GM12891 (cell line): ENCODE results near the gene URGCP.

Experiments
- DNase-seq: peaks from one replicate; pipeline ENCODE4 v3.0.0; 2011; ENCODE audit warnings: low spot score; ENCODE audit not compliant: insufficient read length
- FAIRE-seq: peaks from 2 replicates; lab custom pipeline; 2011; peaks lifted over from hg19 to GRCh38; lab: Jason Lieb, UNC
- PAX5 ChIP-seq: IDR thresholded peaks from 2 replicates; pipeline ENCODE4 v1.6.1; 2011; ENCODE audit warnings: low read length, moderate library complexity, mild to moderate bottlenecking; ENCODE audit not compliant: insufficient read depth, severe bottlenecking
- POLR2A ChIP-seq: IDR thresholded peaks from 2 replicates; pipeline ENCODE4 v1.6.1; 2011; ENCODE audit warnings: low read depth, low read length, control low read depth
- POLR2AphosphoS5 ChIP-seq: IDR thresholded peaks from 2 replicates; pipeline ENCODE4 v1.6.1; 2011; ENCODE audit warnings: low read depth, low read length, control low read depth
- POU2F2 ChIP-seq: IDR thresholded peaks from 2 replicates; pipeline ENCODE4 v1.6.1; 2011; ENCODE audit warnings: low read depth, mild to moderate bottlenecking, control low read depth, low read length, moderate library complexity
- SPI1 ChIP-seq: IDR thresholded peaks from 2 replicates; pipeline ENCODE4 v1.6.1; 2011; ENCODE audit warnings: low read depth, low read length, control low read depth
- TAF1 ChIP-seq: IDR thresholded peaks from 2 replicates; pipeline ENCODE4 v1.6.1; 2011; ENCODE audit warnings: low read depth, low read length, control low read depth

Gene URGCP

DNA sequence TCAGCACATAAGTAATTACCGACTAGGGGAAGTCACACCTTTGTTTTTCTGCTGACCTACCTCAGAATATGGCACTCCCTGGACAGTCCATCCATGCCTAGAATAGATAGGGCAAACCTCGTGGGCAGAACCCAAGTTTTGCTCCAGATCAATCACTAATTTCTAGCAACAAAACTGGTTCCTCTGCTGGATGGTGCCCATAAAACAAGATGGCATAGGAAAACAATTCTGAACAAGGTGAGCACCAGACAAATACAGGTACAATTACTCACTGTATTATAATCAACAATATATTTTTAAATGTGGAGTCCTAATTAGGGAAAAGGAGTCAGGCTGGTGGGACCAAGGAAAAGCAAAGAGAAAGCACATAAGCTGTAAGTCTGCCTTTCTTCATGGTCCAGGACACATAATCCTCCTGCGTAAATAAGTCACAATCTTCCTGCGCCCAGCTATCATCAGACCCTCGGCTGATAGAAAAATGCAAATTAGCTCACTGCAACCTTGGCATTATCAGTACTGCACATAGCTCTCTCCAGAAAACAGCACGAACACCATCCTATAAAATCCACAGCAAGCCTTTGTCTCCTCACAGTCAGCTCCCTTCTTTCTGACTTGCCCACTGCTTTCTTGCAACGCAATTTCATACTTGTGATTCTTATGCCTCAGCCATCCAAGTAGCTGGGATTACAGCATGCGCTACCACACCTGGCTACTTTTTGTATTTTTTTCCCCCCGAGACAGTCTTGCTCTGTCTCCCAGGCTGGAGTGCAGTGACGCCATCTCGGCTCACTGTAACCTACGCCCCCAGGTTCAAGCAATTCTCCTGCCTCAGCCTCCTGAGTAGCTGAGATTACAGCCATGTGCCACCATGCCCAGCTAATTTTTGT is 15.1 kb downstream of the URGCP start:
- no peak for TF ChIP-seq TAF1
- TF ChIP-seq SPI1: no peak
- TF ChIP-seq PAX5: no peak
- no peak for TF ChIP-seq POLR2A
- no peak for TF ChIP-seq POU2F2
- no peak for TF ChIP-seq POLR2AphosphoS5
- DNase-seq (no peak), FAIRE-seq (no peak)

DNA sequence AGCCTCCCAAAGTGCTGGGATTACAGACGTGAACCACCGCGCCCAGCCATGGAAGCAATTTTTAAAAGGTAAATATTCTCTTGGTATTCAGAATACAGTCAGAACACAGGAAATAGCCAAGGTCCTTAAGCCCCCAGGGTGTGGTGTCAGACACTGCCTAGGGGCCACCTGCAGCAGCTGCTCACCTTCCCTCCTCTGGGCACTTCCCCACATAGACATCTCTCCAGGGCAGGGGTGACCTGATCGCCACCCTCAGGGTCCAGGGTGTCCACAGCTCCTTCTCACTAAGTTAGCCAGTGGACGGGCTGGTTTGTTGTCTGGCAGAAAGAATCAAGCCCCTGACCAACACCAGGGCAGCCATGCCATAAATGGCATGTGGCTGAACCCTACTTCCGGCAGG is 15.9 kb downstream of the URGCP start:
- FAIRE-seq (no peak), DNase-seq (no peak)
- no peak for TF ChIP-seq SPI1
- no peak for TF ChIP-seq PAX5
- TF ChIP-seq POLR2AphosphoS5: no peak
- TF ChIP-seq POU2F2: no peak
- TF ChIP-seq POLR2A: no peak
- TF ChIP-seq TAF1: no peak

DNA sequence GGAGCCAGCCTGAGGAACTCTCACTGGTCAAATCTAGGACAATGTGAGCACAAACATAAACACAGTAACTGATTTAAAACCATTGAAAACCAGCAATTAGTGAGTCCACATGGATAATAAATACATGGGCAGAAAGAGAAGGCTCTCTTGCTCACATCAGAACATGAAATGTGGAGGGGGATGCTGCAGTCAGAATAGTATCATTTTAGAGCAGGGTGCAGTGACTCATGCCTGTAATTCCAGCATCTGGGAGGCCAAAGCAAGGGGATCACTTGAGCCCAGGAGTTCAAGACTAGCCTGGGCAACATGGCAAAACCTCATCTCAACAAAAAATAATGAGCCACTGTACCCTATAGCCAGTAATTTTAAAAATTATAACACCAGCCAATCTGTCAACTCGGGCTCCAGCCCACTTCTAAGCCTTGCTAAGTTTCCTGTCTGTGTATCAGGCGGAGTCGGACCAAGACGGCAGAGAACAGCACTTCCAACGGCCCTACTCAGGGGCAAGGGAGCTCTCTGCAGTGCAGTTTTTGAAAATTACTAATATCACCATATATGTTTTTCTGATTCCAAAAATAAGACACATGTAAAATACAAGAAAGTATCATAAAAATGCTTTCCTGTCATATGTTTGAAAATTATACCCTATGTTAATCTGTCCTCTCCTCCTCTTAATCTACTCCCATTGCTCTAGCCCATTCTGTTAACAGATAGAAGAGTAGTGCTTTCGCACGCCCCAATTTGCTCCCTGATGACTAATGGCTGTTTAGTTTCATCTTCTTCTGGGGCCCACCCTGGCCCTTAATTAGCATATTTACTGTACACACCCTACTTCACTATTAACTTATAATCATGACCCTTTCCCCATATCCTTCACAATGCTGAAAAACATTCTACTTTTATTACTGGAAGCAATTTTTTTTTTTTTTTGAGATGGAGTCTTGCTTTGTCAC is 17.1 kb downstream of the URGCP start:
- DNase-seq (no peak), FAIRE-seq (no peak)
- TF ChIP-seq PAX5 (no peak), POLR2A (no peak), SPI1 (no peak), POU2F2 (no peak)

DNA sequence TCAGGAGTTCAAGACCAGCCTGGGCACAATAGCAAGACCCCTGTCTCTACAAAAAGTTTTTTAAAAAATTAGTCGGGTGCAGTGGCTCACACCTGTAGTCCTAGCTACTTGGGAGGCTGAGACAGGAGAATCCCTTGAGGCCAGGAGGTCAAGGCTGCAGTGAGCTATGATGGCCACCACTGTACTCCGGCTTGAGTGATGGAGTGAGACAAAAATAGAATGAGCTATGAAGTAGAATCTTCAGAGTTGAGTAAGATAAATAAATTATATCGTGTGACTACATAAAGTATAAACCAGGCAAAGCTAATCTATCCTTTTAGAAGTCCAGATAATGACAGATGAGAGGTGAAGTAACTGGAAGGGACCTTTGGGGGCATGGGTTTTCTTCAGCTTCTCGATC is 21.8 kb downstream of the URGCP start:
- TF ChIP-seq PAX5: no peak
- no peak for TF ChIP-seq SPI1
- no peak for TF ChIP-seq POU2F2
- TF ChIP-seq POLR2A: no peak
- TF ChIP-seq POLR2AphosphoS5: no peak
- no peak for TF ChIP-seq TAF1
- DNase-seq (no peak), FAIRE-seq (no peak)

DNA sequence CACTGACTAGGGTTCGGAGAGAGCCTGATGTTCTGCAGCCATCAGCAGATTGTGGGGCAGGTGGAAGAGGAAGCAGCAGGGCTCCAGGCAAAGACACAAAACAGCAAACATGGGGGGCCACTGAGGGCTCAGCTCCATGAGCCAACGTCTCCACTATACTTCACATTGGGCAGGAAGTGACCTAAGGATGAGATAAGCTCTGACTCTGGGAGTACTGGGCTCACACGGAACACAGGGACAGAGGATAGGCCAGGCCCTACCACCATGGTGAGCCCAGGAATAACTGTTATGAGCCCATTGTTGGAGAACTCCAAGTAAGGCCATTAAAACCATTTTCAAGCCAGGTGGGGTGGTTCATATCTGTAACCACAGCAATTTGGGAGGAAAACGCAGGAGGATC is 22.2 kb downstream of the URGCP start:
- TF ChIP-seq SPI1 (no peak), POU2F2 (no peak), POLR2A (no peak), PAX5 (no peak), TAF1 (no peak), POLR2AphosphoS5 (no peak)
- no peak for FAIRE-seq
- DNase-seq: no peak

DNA sequence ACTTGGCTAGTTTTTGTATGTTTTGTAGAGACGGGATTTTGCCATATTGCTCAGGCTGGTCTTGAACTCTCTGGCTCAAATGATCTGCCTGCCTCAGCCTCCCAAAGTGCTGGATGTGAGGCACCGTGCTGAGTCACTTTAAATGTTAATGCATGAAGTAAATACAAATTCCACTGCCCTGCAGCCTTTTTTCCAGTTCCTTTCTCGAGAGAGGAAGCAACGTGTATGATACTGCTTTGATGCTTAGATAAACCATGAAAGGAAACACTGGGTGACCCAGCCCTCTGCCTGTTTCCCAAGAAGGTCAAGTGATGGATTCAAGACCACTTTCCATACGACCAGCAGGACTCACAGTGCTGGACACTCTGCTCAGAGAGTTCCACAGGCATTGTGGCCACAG is 25.8 kb downstream of the URGCP start:
- TF ChIP-seq POLR2AphosphoS5 (no peak), POU2F2 (no peak), PAX5 (no peak), TAF1 (no peak), POLR2A (no peak), SPI1 (no peak)
- DNase-seq (no peak), FAIRE-seq (no peak)

DNA sequence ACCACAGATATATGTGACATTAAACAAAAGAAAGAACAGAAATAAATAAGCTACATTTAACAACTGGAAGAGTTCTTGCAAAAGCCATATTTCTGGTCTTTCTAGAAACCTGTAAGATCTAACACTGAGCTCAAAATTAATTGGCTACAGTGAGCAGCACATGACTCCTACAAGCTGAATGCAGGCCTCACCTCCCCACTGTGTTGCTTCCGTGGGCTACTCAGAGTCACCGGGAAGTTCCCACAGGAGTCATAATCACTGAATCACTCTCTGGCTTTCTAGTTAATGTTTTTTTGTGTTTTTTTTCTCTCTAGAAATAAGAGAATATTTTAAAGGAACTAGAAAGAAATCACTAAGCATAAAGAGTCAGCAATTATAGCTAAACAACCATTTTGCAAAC is 26.9 kb downstream of the URGCP start:
- TF ChIP-seq PAX5: no peak
- TF ChIP-seq POLR2AphosphoS5: no peak
- no peak for TF ChIP-seq POU2F2
- no peak for TF ChIP-seq SPI1
- TF ChIP-seq POLR2A: no peak
- TF ChIP-seq TAF1: no peak
- FAIRE-seq: no peak
- DNase-seq: no peak

DNA sequence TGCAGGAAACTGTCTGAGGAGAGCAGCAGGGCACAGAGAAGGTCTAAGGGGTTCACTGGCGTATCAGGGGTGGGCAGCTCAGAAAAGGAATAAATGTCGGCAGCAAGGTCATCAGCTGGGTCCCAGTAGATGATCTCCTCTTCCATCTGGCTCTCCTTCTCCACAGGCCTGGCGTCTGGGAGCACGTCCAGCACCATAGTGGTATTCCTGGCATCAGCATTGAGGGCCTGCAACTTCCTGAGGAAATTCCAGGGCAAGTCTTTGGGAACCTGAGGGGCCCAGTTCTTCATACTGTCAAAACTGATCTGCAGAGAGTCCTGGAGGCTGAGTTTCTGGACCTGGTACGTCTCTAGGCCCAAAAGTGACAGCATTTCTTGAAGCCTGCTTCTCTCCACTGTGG is 27.5 kb downstream of the URGCP start:
- FAIRE-seq (no peak), DNase-seq (no peak)
- no peak for TF ChIP-seq PAX5
- no peak for TF ChIP-seq POLR2AphosphoS5
- no peak for TF ChIP-seq POLR2A
- no peak for TF ChIP-seq SPI1
- TF ChIP-seq POU2F2: no peak
- no peak for TF ChIP-seq TAF1

DNA sequence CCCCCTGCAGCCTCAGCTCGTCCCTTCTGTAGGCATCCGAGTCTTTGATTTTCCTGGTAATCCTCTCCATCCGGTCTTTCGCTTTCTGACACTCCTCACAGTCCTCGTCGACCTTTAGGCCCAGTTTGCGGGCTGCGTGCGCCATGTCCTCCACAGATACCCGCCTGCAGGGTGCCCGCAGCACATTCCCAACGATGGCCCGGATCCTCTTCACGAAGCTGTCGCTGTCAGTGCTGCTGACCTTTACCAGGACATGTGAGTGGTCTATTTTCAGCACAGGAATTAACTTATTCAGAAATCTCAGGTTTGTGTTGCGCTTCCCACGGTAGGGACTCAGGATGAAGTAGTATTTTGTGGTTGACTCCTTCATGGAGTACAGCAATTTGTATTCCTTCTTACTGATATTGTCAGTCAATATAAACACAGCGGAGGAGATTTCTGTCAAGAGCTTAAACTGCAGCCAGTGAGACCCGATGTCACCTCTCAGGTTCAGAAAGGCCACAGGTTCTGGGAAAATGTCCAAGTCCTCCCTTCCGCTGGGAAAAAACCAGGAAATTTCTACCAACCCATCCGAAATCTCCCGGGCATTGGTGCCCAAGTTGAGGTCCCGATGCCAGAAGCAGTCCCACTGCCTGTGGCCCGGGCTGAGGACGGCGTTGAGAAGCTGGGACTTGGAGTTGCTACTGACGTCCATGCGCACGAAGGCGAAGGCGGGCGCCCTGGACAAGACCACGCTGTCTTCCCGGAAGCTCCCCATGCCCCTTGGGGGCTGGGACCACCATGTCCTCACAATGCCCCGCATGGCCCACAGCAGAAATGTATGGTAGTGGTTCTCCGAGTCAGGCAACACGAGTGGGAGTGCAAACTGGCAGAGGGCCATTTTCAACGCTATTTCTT is 28.2 kb downstream of the URGCP start:
- DNase-seq: no peak
- TF ChIP-seq POLR2A: no peak
- TF ChIP-seq PAX5: no peak
- no peak for TF ChIP-seq SPI1
- TF ChIP-seq POLR2AphosphoS5: no peak
- TF ChIP-seq TAF1: no peak
- TF ChIP-seq POU2F2: no peak
- no peak for FAIRE-seq
